ENCODE data around the gene ABCB6.
A peak's percentile ranks its signal among the peaks of the same experiment; 100 is the strongest.

ABCB6 gene

GRCh38 chr2:219182331-219183150, 36.2 kb downstream of the ABCB6 start:
- no peaks in the 10 kb centered on the region for H3K27me3 ChIP-seq (ENCODE audit: control insufficient read depth, insufficient read depth, low read length)
- no peak overlapping the region for H3K4me2 ChIP-seq (ENCODE audit: low read length)
- no peaks in the 10 kb centered on the region for H3K9me3 ChIP-seq (ENCODE audit: control insufficient read depth, low read length)
- no peak overlapping the region for H2AFZ ChIP-seq
- peaks cover 9% of the 10 kb centered on the region for H3K4me1 ChIP-seq
- H3K27ac ChIP-seq = no peak overlapping the region
- TF ChIP-seq CTCF (IDR thresholded peaks at IDR 0.05) = no peak
- no peak overlapping the region for H3K9ac ChIP-seq
- no peak overlapping the region for H3K4me3 ChIP-seq (ENCODE audit: low read depth, low read length)
- H3K36me3 ChIP-seq (ENCODE audit: control insufficient read depth, insufficient read depth, low read length) = no peaks in the 10 kb centered on the region
- H3K79me2 ChIP-seq = peaks cover 8% of the 10 kb centered on the region

GRCh38 chr2:219181531-219181930, 37.2 kb downstream of the ABCB6 start:
- no peaks in the 10 kb centered on the region for H3K27me3 ChIP-seq (ENCODE audit: control insufficient read depth, insufficient read depth, low read length)
- no peak overlapping the region for H3K4me3 ChIP-seq (ENCODE audit: low read depth, low read length)
- peaks cover 9% of the 10 kb centered on the region for H3K4me1 ChIP-seq
- no peaks in the 10 kb centered on the region for H3K36me3 ChIP-seq (ENCODE audit: control insufficient read depth, insufficient read depth, low read length)
- H3K9ac ChIP-seq = no peak overlapping the region
- TF ChIP-seq CTCF (IDR thresholded peaks at IDR 0.05) = no peak
- H3K27ac ChIP-seq = no peak overlapping the region
- H3K79me2 ChIP-seq = peaks cover 8% of the 10 kb centered on the region
- no peaks in the 10 kb centered on the region for H3K9me3 ChIP-seq (ENCODE audit: control insufficient read depth, low read length)
- no peak overlapping the region for H3K4me2 ChIP-seq (ENCODE audit: low read length)
- no peak overlapping the region for H2AFZ ChIP-seq

GRCh38 chr2:219180961-219181360, 37.8 kb downstream of the ABCB6 start:
- H3K79me2 ChIP-seq = peaks cover 8% of the 10 kb centered on the region

GRCh38 chr2:219179601-219180465, 38.9 kb downstream of the ABCB6 start:
- TF ChIP-seq CTCF (IDR thresholded peaks at IDR 0.05) = no peak
- Histone ChIP-seq H3K9me3 (ENCODE audit: control insufficient read depth, low read length) (no peaks in the 10 kb centered on the region), H2AFZ (no peak overlapping the region), H3K27me3 (ENCODE audit: control insufficient read depth, insufficient read depth, low read length) (no peaks in the 10 kb centered on the region), H3K27ac (no peak overlapping the region), H3K4me3 (ENCODE audit: low read depth, low read length) (peak overlapping the region; percentile 63), H3K79me2 (peaks cover 8% of the 10 kb centered on the region), H3K4me2 (ENCODE audit: low read length) (peak overlapping the region; percentile 81), H3K36me3 (ENCODE audit: control insufficient read depth, insufficient read depth, low read length) (no peaks in the 10 kb centered on the region), H3K9ac (no peak overlapping the region), H3K4me1 (peaks cover 12% of the 10 kb centered on the region)

More at GRCh38 chr2:219180961-219181360, 37.8 kb downstream of the ABCB6 start:
- Histone ChIP-seq H3K27me3 (ENCODE audit: control insufficient read depth, insufficient read depth, low read length) (no peaks in the 10 kb centered on the region), H2AFZ (no peak overlapping the region), H3K4me3 (ENCODE audit: low read depth, low read length) (no peak overlapping the region), H3K9me3 (ENCODE audit: control insufficient read depth, low read length) (no peaks in the 10 kb centered on the region), H3K36me3 (ENCODE audit: control insufficient read depth, insufficient read depth, low read length) (no peaks in the 10 kb centered on the region), H3K9ac (no peak overlapping the region), H3K4me2 (ENCODE audit: low read length) (no peak overlapping the region), H3K27ac (no peak overlapping the region), H3K4me1 (peaks cover 9% of the 10 kb centered on the region)
- no peak for TF ChIP-seq CTCF (IDR thresholded peaks at IDR 0.05)
